RWPE2 (cell line): ENCODE measurements around the gene CLCNKB.

Experiments used
- ATAC-seq: fragments of 200-7000 bp; cut with Tn5 transposase; 3 replicates; pipeline ENCODE4 v1.9.1; 2021; ENCODE audit warnings: low read depth
- DNase-seq: peaks from one replicate; pipeline ENCODE4 v3.0.0-alpha.2; 2020; ENCODE audit warnings: low spot score
- H3K27ac ChIP-seq: fragments of 450-650 bp; 2 replicates; pipeline ENCODE4 v1.5.1; 2017; ENCODE audit warnings: mild to moderate bottlenecking; ENCODE audit not compliant: poor library complexity, severe bottlenecking
- H3K27me3 ChIP-seq: fragments of 250-450 bp; sonication (Bioruptor Pico); 2 replicates; pipeline ENCODE4 v1.5.1; 2021; ENCODE audit warnings: mild to moderate bottlenecking, moderate library complexity; ENCODE audit not compliant: insufficient read depth, poor library complexity, severe bottlenecking
- H3K36me3 ChIP-seq: fragments of 250-450 bp; sonication (Bioruptor Pico); 2 replicates; pipeline ENCODE4 v1.5.1; 2020; ENCODE audit warnings: low read depth, mild to moderate bottlenecking, moderate library complexity
- H3K4me1 ChIP-seq: fragments of 250-450 bp; sonication (Bioruptor Pico); 2 replicates; pipeline ENCODE4 v1.5.1; 2021; ENCODE audit warnings: mild to moderate bottlenecking, moderate library complexity; ENCODE audit not compliant: insufficient read depth, poor library complexity, severe bottlenecking
- H3K4me3 ChIP-seq: fragments of 250-450 bp; sonication (Bioruptor Pico); 2 replicates; pipeline ENCODE4 v1.5.1; 2021; ENCODE audit warnings: mild to moderate bottlenecking, moderate library complexity; ENCODE audit not compliant: severe bottlenecking
- H3K9me3 ChIP-seq: fragments of 250-450 bp; sonication (Bioruptor Pico); 2 replicates; pipeline ENCODE4 v1.5.1; 2021; ENCODE audit warnings: mild to moderate bottlenecking, moderate library complexity; ENCODE audit not compliant: severe bottlenecking
- TF ChIP-seq, protein P1 (sequence below): fragments of 450-650 bp; IDR thresholded peaks from one replicate; pipeline ENCODE4 v1.5.1; 2017; ENCODE audit warnings: mild to moderate bottlenecking, moderate library complexity; ENCODE audit not compliant: poor library complexity, severe bottlenecking

Gene CLCNKB

DNA sequence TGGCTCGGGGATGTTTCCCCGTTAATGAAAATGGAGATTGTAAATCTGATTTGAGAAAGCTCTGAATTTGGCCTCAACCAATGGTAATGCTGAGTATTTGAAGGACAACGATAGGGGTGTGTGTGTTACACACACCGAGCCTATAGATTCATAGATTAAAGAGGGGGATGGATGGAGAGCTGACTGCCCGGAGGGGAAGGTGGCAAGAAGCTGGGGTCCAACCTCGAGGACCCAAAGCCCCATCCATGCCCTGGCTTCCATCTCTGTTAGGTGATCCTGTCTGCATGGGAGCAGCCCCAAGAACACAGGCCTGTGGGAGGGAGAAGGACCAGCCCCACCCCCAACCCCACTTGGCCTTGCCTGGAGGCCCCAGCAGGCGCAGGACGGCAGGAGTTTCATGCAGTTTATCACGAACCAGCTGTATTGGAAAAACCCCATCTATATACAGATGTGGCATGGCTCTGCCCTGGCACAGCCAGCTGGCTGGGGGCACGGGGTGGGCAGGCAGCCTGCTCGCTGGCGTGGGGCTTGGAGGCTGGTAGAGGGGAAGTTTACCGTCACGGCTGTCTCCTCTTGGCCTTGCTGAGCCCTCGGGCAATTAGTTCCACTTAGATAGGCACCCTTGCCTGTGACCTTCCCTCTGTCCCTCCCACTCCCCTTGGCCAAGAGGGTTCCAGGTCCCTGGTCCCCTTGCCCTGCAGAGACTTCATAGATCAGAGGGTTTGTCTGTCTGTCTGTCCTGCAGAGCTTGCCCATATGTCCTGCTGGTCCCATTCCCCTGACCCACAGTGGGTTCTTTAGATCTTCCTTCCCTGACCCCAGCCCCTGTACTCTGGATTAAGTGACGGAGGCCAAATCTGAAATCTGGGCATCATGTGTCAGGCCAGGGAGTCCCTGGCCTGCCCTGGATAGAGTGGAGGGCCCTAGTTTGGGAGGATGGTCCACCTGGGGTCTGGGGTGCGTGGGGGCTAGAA is 28.8 kb upstream of the CLCNKB start:
- H3K27me3 ChIP-seq = no peaks in the 10 kb centered on the region
- peaks cover 3% of the 10 kb centered on the region for H3K9me3 ChIP-seq
- no peaks in the 10 kb centered on the region for H3K36me3 ChIP-seq
- no peak for ATAC-seq
- no peak overlapping the region for H3K27ac ChIP-seq
- TF ChIP-seq, protein P1, sequence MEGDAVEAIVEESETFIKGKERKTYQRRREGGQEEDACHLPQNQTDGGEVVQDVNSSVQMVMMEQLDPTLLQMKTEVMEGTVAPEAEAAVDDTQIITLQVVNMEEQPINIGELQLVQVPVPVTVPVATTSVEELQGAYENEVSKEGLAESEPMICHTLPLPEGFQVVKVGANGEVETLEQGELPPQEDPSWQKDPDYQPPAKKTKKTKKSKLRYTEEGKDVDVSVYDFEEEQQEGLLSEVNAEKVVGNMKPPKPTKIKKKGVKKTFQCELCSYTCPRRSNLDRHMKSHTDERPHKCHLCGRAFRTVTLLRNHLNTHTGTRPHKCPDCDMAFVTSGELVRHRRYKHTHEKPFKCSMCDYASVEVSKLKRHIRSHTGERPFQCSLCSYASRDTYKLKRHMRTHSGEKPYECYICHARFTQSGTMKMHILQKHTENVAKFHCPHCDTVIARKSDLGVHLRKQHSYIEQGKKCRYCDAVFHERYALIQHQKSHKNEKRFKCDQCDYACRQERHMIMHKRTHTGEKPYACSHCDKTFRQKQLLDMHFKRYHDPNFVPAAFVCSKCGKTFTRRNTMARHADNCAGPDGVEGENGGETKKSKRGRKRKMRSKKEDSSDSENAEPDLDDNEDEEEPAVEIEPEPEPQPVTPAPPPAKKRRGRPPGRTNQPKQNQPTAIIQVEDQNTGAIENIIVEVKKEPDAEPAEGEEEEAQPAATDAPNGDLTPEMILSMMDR = no peak
- peaks cover 6% of the 10 kb centered on the region for H3K4me1 ChIP-seq
- H3K4me3 ChIP-seq = no peak overlapping the region
- DNase-seq = no peak

DNA sequence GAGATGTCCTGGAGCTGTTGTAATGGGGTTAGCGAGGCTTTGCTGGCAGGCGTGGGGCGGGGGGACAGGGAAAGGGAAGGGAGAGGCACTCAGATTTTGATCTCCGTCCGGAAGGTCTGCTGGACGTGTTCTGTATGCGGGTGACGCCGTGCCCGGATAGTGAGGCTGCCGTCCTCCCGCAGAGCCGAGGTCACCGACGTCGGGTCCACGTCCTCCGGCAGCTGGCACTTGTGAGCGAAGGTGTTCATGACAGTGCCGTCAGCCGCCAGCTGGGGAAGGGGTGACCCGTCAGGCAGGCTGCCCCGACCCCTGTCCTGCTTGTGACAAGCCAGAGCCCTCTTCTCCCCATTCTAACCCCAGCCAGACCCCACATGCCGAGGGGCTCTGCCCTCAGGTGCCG is 28.1 kb upstream of the CLCNKB start:
- TF ChIP-seq, protein P1 = no peak
- Histone ChIP-seq H3K36me3 (no peaks in the 10 kb centered on the region), H3K4me3 (no peak overlapping the region), H3K27me3 (no peaks in the 10 kb centered on the region), H3K4me1 (peaks cover 6% of the 10 kb centered on the region), H3K9me3 (peaks cover 3% of the 10 kb centered on the region), H3K27ac (no peak overlapping the region)
- DNase-seq = no peak
- no peak for ATAC-seq

DNA sequence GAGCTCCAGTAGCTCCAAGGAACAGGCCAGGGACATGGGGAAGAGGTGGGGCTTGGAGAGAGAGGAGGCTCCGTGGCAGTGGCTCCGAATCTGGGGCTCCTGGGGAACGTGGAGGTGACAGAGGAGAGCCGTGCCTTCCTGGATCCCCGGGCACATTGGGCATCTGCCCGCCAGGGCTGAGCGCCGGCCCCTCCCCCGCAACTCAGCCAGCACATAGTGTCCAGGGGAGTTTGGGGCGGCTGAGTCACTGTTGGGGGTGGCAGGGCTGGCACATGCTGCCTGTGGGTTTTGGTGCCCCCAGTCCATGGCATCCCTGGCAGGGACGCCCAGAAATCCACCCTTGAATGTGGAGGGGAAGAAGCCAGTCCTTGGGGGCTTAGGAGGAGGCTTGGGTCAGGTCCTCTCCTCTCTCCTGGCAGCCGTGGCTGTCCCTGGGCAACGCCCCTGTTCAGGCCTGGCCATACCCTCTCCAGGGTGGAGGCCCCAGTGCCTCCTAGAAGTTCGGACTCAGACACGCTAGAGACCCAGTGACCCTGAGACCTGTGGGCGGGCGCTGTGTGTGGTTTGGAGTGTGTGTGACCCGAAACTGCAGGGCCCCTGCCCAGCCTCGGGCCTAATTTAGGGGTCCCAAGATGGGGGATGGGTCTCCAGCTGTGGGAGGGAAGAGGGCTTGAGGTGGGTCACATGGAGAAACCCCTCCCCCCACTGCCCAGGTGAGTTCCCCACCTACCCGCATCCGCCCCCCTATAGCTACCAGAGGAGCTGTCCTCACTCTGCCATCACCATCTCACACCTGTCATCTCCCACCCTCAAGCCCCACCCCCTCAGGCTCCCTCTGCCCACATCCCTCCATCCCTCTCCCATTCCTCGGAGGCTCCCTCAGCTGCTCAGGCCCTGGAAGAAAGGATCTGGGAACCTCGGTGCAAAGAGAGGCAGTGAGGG is 27.4 kb upstream of the CLCNKB start:
- H3K27me3 ChIP-seq = no peaks in the 10 kb centered on the region
- H3K9me3 ChIP-seq = peaks cover 3% of the 10 kb centered on the region
- peaks cover 6% of the 10 kb centered on the region for H3K4me1 ChIP-seq
- H3K4me3 ChIP-seq = no peak overlapping the region
- TF ChIP-seq, protein P1 = no peak
- ATAC-seq (peak; percentile 13; the same call in 1 of the 3 replicates), DNase-seq (no peak)
- H3K36me3 ChIP-seq = no peaks in the 10 kb centered on the region
- no peak overlapping the region for H3K27ac ChIP-seq

DNA sequence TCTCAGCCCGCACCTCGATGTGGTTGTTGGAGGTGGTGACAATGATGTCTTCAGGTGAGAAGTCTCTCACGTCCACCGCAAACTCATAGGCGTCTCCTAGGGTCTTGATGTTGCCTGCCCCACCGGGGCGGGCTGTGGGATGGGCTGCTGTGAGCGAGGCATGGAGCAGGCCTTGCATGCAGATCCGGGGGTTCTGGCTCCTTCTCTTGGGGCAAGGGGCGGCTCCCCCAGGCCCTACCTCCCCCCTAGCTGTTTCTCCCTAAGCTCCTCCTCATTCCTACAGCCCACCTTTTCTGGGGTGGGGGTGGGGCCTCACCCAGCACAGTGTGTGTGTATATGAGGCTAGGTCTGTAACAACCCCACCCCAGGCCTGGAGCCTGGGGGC is 26.5 kb upstream of the CLCNKB start:
- no peak overlapping the region for H3K4me3 ChIP-seq
- DNase-seq (no peak), ATAC-seq (no peak)
- H3K9me3 ChIP-seq = peaks cover 3% of the 10 kb centered on the region
- no peaks in the 10 kb centered on the region for H3K36me3 ChIP-seq
- no peaks in the 10 kb centered on the region for H3K27me3 ChIP-seq
- H3K4me1 ChIP-seq = peaks cover 6% of the 10 kb centered on the region
- TF ChIP-seq, protein P1 = no peak
- H3K27ac ChIP-seq = no peak overlapping the region
